GM19468 (cell line): ENCODE results near the gene MRPS14.
"Not testable (repeated sequence)": the region's sequence is repeated elsewhere in the genome, so short reads cannot be mapped to it uniquely, and the experiment has no call there.

Experiments
- ATAC-seq: cut with Tn5 transposase; IDR thresholded peaks from one replicate; pipeline ENCODE4 v1.9.1; 2021; ENCODE audit warnings: mild to moderate bottlenecking, moderate library complexity, moderate number of reproducible peaks; ENCODE audit not compliant: unreplicated experiment; ENCODE audit errors: extremely low read depth

Gene MRPS14

GRCh38 chr1:175024773-175025172, 1.5 kb upstream of the MRPS14 start:
- no peak for ATAC-seq

GRCh38 chr1:175023922-175024242, 657 bp upstream of the MRPS14 start:
- ATAC-seq = not testable (repeated sequence)

DNA sequence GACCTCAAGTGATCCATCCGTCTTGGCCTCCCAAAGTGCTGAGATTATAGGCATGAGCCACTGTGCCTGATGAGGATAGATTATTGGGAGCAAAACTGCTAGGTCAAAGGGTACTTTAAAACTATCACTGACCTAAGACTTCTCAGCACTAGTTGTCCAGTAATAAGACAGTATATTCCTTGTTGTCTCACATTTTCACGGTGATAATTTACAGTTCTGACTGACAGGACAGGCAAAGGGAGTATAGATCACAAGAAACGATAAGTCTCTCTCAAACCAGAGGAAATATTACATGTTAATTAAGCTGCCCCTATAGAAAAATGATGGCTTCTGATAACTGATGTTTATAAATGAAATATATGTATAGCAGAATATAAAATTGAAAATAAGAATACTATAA, 3.7 kb downstream of the MRPS14 start:
- ATAC-seq = no peak

DNA sequence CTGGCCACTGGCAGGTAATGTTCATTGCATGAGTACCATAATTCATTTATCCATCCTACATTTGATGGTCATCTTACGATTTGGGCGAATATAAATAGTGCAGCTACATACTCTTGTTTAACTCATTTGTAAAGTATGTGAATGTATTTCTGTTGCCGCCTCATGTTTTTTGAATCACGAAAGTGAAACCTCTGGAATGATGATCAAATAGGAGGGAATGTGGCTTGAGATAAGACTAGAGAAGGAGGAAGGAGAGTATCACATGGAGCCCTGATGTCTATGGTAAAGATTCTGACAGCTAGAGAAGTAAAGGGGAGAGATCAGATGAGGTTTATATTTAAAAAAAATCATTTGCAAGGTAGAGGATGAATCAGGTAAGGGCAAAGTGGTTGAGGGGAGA, 8.0 kb downstream of the MRPS14 start:
- ATAC-seq = no peak

DNA sequence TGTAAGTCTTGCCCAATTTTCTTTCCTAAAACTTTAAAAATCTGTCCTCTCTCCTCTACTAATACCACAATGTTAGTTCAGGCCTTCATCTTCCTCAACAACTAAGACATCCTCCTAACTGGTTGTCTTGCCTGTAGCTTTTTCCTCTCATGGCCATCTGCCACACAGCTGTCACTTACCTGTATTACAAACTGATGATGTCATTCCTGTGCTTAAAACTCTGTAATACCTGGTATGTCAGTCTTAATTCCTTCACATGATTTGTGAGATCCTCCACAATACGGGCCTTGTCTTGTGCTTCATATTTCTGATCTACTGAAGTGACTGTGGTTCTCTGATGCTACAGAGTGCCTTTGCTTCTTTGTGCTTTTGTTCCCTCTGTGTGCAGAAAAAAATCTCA, 9.8 kb downstream of the MRPS14 start:
- no peak for ATAC-seq

- no peak for ATAC-seq
These were observed 13.7 kb downstream of the MRPS14 start for GRCh38 chr1:175009532-175009931.

GRCh38 chr1:175005085-175005783, 18.0 kb downstream of the MRPS14 start:
- no peak for ATAC-seq

GRCh38 chr1:175003521-175003920, 19.7 kb downstream of the MRPS14 start:
- ATAC-seq = no peak

DNA sequence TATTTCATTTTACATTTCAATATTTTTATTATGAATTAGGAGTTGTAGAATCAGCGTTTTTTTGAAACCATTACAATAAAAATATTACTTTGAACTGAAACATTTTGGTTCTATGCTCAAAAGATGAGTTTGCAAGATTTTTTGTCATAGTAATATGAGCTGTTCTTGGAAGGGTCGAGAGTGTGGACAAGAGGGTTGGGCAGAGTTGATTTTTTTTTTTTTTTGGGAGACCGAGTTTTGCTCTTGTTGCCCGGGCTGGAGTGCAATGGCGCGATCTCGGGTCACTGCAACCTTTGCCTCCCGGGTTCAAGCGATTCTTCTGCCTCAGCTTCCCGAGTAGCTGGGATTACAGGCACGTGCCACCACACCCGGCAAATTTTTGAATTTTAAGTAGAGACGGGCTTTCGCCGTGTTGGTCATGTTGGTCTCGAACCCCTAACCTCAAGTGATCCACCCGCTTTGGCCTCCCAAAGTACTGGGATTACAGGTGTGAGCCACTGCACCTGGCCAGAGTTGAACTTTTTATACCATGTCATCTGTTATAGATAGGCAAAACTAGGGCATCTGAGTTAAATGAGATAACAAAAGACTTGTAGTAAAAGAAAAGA, 20.2 kb downstream of the MRPS14 start:
- no peak for ATAC-seq

GRCh38 chr1:175000697-175001187, 22.5 kb downstream of the MRPS14 start:
- no peak for ATAC-seq

DNA sequence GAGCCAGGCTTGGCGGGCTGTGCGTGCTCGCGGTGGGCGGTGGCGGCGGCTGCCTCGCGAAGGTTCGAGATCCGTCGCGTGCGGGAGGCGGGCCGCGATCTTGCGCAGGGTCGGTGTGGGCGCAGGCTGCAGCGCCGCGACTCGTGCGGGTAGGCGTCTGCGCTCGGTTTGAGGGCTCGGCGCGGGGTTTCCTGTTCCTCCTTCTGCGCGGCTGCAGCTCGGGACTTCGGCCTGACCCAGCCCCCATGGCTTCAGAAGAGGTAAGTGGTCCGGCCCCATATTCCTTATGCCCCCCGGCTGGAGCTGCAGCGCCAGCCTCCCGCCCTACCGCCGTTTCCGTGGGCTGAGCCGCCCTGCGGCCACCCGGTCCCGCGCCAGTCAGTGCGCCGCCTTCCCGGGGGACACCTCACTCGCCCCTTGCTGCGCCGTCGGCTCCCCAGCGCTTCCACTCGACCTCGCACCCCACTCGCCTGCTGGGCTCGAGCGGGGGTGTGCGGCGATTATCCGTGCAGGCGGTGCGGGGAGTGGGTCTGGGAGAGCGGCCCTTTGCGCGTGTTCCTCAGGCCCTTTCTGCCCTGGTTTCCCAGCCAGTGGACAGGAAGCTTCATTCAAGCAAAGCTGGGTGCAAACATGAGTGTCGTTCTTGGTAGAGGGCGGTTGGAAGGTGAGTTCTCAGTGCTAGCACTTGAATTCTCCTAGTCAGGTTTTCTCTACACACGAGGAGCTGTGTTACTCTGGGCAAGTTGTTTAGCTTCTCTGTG, 23.1 kb downstream of the MRPS14 start, which contains the start of gene CACYBP:
Gene CACYBP (plus strand): TSS at position 12 of the 761 bp plus-strand sequence. CDS start 234 bp downstream, at position 246.
- ATAC-seq = no peak

- peak; percentile 82 for ATAC-seq
These were observed 23.8 kb downstream of the MRPS14 start for GRCh38 chr1:174999216-174999935.

- no peak for ATAC-seq
These were observed 24.5 kb downstream of the MRPS14 start for GRCh38 chr1:174998569-174999215.

GRCh38 chr1:174997041-174997440, 26.2 kb downstream of the MRPS14 start:
- ATAC-seq = no peak

DNA sequence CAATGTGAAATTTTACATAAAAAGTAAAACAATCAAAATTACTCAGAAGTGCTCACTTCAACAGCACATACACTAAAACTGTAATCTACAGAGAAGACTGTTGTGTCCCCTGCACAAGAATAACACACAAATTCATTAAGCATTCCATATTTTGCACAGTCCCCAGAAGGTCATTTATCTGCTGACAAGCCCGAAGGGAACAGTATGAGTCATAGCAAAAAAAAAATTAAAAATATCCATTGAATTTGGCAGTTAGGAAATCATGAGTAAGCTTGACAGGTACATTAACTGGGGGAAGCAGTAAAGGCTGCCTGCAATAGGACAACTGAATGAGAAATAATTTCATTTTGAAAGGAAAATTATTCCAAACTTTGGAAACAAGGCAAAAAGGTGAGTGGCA, 26.7 kb downstream of the MRPS14 start:
- ATAC-seq = no peak

DNA sequence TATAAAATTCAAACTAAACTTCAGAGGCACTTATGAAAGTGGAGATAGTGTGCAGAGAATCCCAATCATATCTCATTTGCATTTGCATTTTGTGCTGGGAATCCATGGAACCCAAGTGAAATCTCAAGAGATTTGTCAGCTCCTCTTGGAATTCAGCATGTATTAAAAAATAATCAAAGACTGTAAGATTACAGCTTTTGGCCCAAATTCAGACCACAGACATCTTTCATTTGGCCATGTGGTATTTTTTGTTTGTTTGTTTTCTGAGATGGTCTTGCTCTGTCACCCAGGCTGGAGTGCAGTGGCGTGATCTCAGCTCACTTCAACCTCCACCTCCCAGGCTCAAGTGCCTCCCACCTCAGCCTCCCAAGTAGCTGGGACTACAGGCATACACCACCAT, 27.3 kb downstream of the MRPS14 start:
- no peak for ATAC-seq

- no peak for ATAC-seq
These were observed 28.1 kb downstream of the MRPS14 start for GRCh38 chr1:174995121-174995520.

DNA sequence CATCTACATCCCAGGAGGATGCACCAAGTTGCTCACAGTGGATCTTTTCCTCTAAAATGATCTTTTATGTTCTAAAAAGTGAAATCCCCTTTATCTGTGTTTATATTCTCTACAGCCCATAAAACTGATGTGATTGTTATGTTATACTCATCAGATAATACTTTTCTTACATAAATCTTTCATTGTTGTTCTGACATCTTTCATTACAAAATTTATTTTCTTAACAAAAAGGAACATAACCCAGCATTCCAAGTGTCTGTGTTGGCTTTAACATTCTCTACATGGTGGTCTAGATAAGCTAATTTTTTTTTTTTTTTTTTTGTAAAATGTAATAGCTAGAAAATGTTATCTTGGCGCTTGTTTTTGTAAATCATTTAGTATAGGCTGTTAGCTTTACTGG, 31.8 kb downstream of the MRPS14 start:
- ATAC-seq = no peak

- ATAC-seq = no peak
These were observed 32.7 kb downstream of the MRPS14 start for GRCh38 chr1:174990382-174990999.
